Prostate gland (tissue), 2 donors: ENCODE data around the gene FTMT.

Source experiments
- POLR2A ChIP-seq: fragments of 450-650 bp; IDR thresholded peaks from one replicate; pipeline ENCODE4 v1.6.1; 2016; ENCODE audit warnings: antibody characterized with exemption, mild to moderate bottlenecking
- POLR2AphosphoS5 ChIP-seq: sonication (generic); formaldehyde crosslinking; IDR thresholded peaks from one replicate; pipeline ENCODE4 v1.6.1; 2017; ENCODE audit warnings: antibody characterized with exemption
- TF ChIP-seq, protein P1 (sequence below), 4 experiments: fragments of 200-600 bp in 2 of 4; fragments of 450-650 bp in 2 of 4; sonication (generic) in 2 of 4; IDR thresholded peaks; 1 replicate in 3 of 4; 2 replicates in 1 of 4; pipeline ENCODE4 v1.5.1; 2016 to 2019; ENCODE audit warnings: antibody characterized with exemption in 4 of 4, mild to moderate bottlenecking in 2 of 4, moderate library complexity in 2 of 4

DNA sequence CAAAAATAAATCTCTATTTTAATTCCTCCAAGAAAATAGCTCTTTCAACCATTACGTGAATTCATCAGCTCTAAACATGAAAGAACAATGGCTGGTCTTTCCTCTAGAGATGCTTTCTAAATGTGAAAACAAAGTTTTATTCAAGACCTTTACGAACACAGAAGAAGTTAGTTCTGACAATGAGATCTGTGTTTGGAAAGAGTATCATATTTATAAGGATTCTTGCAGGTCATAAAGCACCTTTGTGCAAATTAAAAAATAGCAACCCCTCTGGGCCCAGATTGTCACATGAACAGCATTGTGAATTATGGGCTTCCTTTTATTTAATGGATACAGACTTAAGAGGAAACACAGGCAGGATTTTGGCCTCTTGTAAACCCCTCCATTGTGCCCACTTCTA is 17.7 kb upstream of the FTMT start:
- TF ChIP-seq, protein P1, sequence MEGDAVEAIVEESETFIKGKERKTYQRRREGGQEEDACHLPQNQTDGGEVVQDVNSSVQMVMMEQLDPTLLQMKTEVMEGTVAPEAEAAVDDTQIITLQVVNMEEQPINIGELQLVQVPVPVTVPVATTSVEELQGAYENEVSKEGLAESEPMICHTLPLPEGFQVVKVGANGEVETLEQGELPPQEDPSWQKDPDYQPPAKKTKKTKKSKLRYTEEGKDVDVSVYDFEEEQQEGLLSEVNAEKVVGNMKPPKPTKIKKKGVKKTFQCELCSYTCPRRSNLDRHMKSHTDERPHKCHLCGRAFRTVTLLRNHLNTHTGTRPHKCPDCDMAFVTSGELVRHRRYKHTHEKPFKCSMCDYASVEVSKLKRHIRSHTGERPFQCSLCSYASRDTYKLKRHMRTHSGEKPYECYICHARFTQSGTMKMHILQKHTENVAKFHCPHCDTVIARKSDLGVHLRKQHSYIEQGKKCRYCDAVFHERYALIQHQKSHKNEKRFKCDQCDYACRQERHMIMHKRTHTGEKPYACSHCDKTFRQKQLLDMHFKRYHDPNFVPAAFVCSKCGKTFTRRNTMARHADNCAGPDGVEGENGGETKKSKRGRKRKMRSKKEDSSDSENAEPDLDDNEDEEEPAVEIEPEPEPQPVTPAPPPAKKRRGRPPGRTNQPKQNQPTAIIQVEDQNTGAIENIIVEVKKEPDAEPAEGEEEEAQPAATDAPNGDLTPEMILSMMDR (IDR thresholded peaks at IDR 0.05): no peak
- no peak for TF ChIP-seq POLR2A
- no peak for TF ChIP-seq POLR2AphosphoS5
